Measurements from ENCODE around the gene CDH8. TPM values are rescaled to one million over a fixed set of nuclear protein-coding genes. Genes with fewer than 3 reads are reported as not detected.

CDH8 gene
- total RNA-seq, 1 donor from 2014 or later, result 12.3 TPM

GRCh38 chr16:62033065-62033464 is 3.2 kb downstream of the CDH8 start:
- DNase-seq (ENCODE audit: low spot score), result no peak

GRCh38 chr16:62029947-62030346 is 6.3 kb downstream of the CDH8 start:
- DNase-seq (ENCODE audit: low spot score), result no peak

GRCh38 chr16:62022688-62023087 is 13.6 kb downstream of the CDH8 start:
- no peak for DNase-seq (ENCODE audit: low spot score)

- DNase-seq (ENCODE audit: low spot score), result no peak
Measured at GRCh38 chr16:62021161-62021581, 15.1 kb downstream of the CDH8 start.

- no peak for DNase-seq (ENCODE audit: low spot score)
Measured at GRCh38 chr16:62020681-62021080, 15.6 kb downstream of the CDH8 start.

- no peak for DNase-seq (ENCODE audit: low spot score)
Measured at GRCh38 chr16:62019851-62020250, 16.4 kb downstream of the CDH8 start.

GRCh38 chr16:62018301-62019060 is 17.8 kb downstream of the CDH8 start:
- DNase-seq (ENCODE audit: low spot score), result no peak

- no peak for DNase-seq (ENCODE audit: low spot score)
Measured at GRCh38 chr16:62014319-62014923, 21.8 kb downstream of the CDH8 start.

GRCh38 chr16:62010186-62010585 is 26.1 kb downstream of the CDH8 start:
- DNase-seq (ENCODE audit: low spot score), result no peak

GRCh38 chr16:61998460-61998859 is 37.8 kb downstream of the CDH8 start:
- DNase-seq (ENCODE audit: low spot score), result no peak

GRCh38 chr16:61993108-61993507 is 43.1 kb downstream of the CDH8 start:
- DNase-seq (ENCODE audit: low spot score), result no peak

- DNase-seq (ENCODE audit: low spot score), result no peak
Measured at GRCh38 chr16:61987474-61988012, 48.7 kb downstream of the CDH8 start.

- DNase-seq (ENCODE audit: low spot score), result no peak
Measured at GRCh38 chr16:61969077-61969382, 67.2 kb downstream of the CDH8 start.

GRCh38 chr16:61968242-61969076 is 67.8 kb downstream of the CDH8 start:
- no peak for DNase-seq (ENCODE audit: low spot score)

GRCh38 chr16:61957075-61957855 is 79.0 kb downstream of the CDH8 start:
- DNase-seq (ENCODE audit: low spot score), result no peak

GRCh38 chr16:61952841-61953240 is 83.4 kb downstream of the CDH8 start:
- DNase-seq (ENCODE audit: low spot score), result no peak

- DNase-seq (ENCODE audit: low spot score), result no peak
Measured at GRCh38 chr16:61948414-61948813, 87.8 kb downstream of the CDH8 start.

- no peak for DNase-seq (ENCODE audit: low spot score)
Measured at GRCh38 chr16:61946019-61946418, 90.2 kb downstream of the CDH8 start.

- no peak for DNase-seq (ENCODE audit: low spot score)
Measured at GRCh38 chr16:61945511-61945910, 90.7 kb downstream of the CDH8 start.

- no peak for DNase-seq (ENCODE audit: low spot score)
Measured at GRCh38 chr16:61944004-61944403, 92.2 kb downstream of the CDH8 start.

- no peak for DNase-seq (ENCODE audit: low spot score)
Measured at GRCh38 chr16:61940611-61941010, 95.6 kb downstream of the CDH8 start.

GRCh38 chr16:61937646-61938045 is 98.6 kb downstream of the CDH8 start:
- no peak for DNase-seq (ENCODE audit: low spot score)

Data from ureter (tissue), 1 donor.